HS-5 (cell line): ENCODE results near the gene MATN1.
"Not testable (repeated sequence)": the region's sequence is repeated elsewhere in the genome, so short reads cannot be mapped to it uniquely, and the experiment has no call there.

Experiments
- DNase-seq: peaks from one replicate; pipeline ENCODE4 v3.0.0-alpha.2; 2012; ENCODE audit warnings: low read depth

MATN1 gene

GRCh38 chr1:30723331-30723755 is at the start of gene MATN1:
Gene MATN1, minus strand, starts transcription at chr1:30723585. Its CDS starts 34 bp downstream, at chr1:30723551.
- DNase-seq: no peak

DNA sequence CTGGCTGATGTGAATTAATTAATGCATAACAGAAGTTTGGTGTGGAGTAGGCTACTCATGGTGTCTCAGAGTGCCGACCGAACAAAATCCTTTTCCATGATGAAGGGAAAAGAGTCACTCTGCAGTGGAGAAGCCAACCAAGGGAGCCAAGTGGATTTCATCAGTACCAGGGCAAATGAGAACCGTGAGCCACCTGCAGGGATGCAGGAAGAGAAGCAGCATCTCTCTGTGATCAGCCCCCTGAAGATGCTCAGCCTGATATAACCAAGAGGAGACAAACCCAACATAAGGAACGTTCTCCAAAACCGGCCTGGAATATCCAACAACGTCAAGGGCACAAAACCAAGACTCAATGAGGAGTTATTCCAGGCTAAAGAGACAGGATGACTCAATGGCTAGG is 47.6 kb upstream of the MATN1 start:
- no peak for DNase-seq

DNA sequence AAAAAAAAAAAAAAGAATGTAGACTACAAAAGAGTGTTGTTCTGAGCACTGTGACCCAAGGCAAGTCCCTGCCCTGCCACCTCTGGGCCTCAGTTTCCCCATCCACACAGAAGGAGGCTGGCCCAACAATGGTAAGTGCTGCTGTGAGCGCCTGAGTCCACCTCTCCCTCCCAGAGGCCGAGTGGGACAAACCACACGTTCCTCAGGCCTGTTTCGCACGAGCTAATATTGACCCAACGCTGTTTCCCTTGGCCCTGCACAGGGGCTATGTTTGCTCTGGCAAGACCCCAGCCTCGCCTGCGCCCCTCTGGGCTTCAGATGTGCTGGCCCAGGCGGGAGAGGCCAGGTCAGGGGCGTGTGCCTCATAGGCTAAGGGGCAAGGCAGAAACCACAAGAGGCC is 46.8 kb upstream of the MATN1 start:
- no peak for DNase-seq

DNA sequence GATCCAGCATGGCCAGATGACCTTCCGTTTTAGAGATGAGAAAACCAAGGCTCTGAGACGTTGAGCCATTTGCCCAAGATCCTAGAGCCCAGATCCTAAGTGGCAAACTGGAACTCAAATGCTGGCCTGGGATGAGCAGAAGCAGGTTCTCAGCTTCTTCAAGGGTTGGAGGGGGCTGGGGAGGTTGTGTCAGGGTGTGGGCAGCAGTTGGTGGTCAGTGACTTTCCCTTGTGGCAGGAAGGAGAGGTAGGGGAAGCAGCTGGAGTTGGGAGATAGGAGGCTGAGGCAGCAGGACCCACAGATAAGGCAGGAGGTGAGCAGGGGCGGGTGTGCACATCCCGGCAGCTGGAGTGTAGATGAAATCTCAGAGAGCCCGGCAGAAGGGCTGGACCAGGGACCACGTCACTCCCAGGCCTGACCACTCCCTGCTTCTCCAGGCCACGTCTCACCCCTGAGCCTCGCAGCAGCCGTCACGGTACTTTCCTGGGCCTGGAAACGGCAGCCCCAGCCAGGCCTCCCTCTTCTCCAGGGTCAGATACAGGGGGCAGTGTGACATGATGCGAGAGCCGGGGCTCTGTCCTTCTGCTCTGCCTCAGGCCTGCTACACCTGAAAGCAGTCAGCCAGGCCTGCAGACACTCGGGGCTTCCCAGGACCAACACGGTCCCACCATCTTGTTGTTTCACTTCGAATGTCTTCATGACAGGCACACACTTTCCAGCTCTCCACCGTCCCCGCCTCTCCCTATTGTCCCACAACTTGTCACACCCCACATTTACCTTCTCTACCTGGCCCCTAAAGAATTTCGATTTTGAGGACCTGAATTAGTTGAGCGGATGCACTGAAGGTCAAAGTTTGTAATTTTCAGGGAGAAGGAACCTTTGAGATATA is 45.7 kb upstream of the MATN1 start:
- no peak for DNase-seq

DNA sequence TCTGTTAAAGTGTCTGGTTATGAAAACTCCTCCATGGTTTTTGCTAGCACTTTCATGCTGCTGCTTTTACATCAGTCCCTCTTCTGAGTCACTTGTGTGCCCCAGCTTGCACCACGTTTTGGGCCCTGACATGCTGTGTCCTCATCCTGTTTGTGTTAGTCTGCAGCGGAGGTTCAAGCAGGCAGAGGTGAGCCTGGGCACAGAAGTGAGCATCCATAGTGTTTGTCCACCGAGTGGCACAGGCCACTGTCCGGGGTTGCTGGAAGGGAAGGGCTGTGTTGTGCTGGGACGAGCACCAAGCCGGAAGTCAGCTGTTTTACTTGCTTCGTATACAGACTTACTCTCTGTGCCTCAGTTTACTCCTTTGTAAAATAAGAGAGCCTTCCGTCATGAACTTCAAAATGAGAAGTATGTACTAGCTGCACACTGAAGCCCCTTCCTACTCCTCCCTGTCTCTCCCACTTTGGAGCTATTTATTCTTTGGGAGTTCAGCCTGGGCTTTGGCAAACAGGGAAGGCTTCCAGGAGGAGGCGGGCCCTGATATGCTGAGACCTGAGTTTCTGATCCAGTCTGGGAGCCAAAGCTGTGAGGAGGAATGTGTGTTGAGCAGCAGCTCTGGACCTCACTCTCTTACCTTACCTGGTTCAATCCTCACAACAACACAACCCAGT is 44.9 kb upstream of the MATN1 start:
- no peak for DNase-seq

DNA sequence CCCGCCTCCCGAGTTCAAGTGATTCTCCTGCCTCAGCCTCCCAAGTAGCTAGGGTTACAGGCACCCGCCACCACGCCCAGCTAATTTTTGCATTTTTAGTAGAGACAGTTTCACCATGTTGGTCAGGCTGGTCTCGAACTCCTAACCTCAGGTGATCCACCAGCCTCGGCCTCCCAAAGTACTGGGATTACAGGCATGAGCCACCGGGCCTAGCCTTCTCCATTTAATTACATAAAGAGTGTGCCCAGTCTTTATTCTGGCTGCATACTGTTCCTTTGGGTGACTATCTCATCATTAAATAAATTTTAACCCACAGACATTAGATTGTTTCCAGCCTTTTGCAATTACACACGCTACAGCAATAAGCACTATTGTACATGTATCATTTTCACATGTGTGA is 43.6 kb upstream of the MATN1 start:
- DNase-seq: not testable (repeated sequence)

DNA sequence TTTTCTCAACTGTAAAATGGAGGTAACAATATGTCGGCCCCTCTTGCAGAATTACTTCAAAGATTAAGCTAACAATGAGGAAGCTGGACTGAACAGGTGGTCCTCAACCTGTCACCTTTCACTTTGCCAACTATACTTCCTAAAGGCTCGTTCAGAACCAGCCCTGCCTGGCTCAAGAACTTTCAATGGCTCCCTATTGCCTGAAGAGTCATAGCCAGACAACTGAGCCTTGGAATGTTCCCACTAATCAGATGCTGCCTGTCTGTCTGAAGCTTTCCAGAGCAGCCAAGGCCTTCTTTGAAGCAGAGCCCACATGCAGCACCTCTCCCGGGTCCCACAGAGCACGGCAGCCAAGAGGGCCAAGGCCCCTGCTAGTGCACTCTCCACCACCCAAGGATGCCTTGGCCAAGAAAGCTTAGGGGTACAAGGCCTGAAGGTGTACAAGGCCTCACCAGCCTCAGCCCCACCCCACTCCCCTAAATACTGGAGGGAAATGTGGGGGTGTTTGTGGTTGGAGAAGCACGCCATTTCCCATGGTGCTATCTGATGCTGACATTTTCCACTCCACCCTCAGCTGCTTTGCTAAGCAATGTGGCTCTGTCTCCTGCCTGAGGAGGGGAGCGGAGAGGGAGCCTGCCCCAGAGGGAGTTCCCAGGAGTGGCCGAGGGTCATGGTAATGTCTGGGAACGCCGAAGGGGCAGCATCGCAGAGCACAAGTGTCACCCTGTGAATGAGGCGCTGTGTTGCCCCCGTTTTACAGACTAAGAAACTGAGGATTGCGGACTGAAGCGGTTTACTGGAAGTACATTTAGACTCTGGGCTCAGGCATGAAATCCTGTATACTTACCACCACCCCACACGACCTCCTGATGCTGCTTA is 42.4 kb upstream of the MATN1 start:
- no peak for DNase-seq

GRCh38 chr1:30764939-30765555 is 41.7 kb upstream of the MATN1 start:
- DNase-seq: no peak

- no peak for DNase-seq
Measured at GRCh38 chr1:30764396-30764795, 41.0 kb upstream of the MATN1 start.

GRCh38 chr1:30763651-30764248 is 40.4 kb upstream of the MATN1 start:
- DNase-seq: no peak

GRCh38 chr1:30762930-30763650 is 39.7 kb upstream of the MATN1 start:
- no peak for DNase-seq

GRCh38 chr1:30762152-30762929 is 39.0 kb upstream of the MATN1 start:
- no peak for DNase-seq

- DNase-seq: no peak
Measured at GRCh38 chr1:30761381-30762151, 38.2 kb upstream of the MATN1 start.

GRCh38 chr1:30760596-30761324 is 37.4 kb upstream of the MATN1 start:
- no peak for DNase-seq

DNA sequence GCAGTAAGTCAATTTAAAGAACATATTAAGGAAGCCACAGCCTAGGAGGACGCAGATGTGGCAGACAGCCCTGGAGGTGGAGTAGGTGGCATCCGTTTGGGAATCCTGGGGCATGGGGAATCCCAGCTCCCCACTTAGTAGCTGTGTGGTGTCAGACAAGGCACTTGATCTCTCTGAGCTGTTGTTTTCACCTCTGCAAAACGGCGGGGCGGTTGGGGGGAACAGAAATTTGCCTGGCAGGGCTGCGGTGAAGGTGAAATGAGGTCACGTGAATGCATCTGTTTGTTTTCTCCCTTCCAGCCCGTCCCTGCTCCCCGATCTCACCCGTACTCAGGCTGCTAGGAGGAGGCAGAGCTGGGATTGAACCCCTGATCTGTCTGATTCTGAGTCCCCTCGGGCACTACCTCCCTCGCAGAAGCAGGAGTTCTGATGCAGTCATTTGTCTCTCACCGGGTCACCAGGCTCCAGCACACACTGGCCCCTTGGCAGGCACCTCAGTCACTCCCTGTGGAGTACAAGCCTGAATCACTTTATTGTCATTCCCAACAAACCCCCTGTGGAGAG is 36.4 kb upstream of the MATN1 start:
- DNase-seq: no peak

DNA sequence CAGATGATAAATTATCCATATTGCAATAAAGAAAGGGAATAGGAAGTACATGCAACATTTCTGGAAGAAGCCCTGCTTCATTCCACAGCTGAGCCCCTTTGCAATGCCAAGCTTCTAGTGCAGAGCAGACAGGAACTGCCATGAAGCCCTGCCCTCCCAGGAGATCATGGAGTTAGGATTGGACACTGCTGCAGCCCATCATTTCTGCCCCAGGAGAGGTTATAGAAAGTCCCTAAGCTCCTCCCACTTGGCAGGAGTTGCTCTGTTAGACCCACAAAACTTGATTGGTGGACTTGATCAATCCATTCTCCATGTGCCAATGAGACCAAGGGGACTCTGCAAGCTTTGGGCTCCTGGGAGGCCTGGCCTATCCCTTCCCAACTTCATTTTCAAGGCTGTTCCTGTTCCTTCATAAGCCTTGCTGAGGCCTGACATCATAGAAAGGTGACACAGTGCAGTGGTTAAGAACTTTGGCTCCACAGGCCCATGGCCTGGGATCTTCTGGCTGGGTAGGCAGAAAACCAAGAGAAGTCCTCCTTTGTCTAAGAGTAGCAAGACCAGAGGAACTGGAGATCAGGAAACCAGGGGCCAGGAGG is 35.5 kb upstream of the MATN1 start:
- no peak for DNase-seq

DNA sequence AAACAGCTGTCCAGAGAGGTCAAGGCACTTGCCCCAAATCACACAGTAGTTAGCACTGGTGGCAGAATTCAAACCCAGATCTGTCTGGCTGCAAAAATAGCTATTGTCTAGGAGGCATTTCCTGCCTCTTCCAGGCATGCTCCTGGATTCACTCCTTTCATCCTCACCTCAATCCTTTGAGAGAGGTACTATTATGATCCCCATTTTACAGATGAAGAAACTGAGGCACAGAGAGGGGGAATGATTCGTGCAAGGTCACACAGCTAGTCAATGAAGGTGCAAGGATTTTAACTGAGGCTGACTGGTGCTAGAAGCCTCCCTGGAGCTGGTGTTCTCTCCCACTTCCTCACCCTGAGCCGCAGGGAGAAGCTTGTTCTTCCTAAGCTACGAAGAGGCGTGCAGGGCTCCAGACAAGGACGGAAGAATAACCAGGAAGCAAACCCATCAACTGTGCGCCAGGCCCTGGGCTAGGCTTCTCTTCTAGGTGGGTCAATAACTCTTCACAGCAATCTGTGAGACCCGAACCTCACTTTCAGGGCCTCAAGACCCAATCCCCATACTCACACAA is 34.8 kb upstream of the MATN1 start:
- no peak for DNase-seq
